GM12878 (cell line): Measurements from ENCODE around the gene HS6ST3. TPM values are rescaled to one million over a fixed set of nuclear protein-coding genes. Genes with fewer than 3 reads are reported as not detected.

ENCODE experiments used
- GATAD2B ChIP-seq: fragments of 450-650 bp; conservative IDR thresholded peaks from 2 replicates; pipeline ENCODE4 v1.6.1; 2017; ENCODE audit warnings: low read depth, mild to moderate bottlenecking, moderate library complexity
- HDGF ChIP-seq: fragments of 450-650 bp; IDR thresholded peaks from 2 replicates; pipeline ENCODE4 v1.6.1; 2016; ENCODE audit warnings: antibody characterized with exemption
- IKZF1 ChIP-seq: fragments of 450-650 bp; conservative IDR thresholded peaks from 2 replicates; pipeline ENCODE4 v1.6.1; 2017; ENCODE audit warnings: antibody characterized with exemption, mild to moderate bottlenecking
- NRF1 ChIP-seq: conservative IDR thresholded peaks from 2 replicates; pipeline ENCODE4 v1.6.1; 2011; ENCODE audit warnings: mild to moderate bottlenecking, low read depth, low read length, improper control_type of control experiment
- RELA ChIP-seq: fragments of 450-650 bp; IDR thresholded peaks from 2 replicates; pipeline ENCODE4 v1.8.0; 2014; ENCODE audit warnings: borderline replicate concordance; ENCODE audit not compliant: partially characterized antibody
- SIN3A ChIP-seq: IDR thresholded peaks from 2 replicates; pipeline ENCODE4 v1.6.1; 2012; ENCODE audit warnings: low read depth, low read length, improper control_type of control experiment
- ZBED1 ChIP-seq: IDR thresholded peaks from 2 replicates; pipeline ENCODE4 v1.6.1; 2016; ENCODE audit warnings: borderline replicate concordance
- ZBTB40 ChIP-seq: fragments of 450-650 bp; IDR thresholded peaks from 2 replicates; pipeline ENCODE4 v1.6.1; 2016; ENCODE audit warnings: mild to moderate bottlenecking, moderate library complexity, borderline replicate concordance
- ZNF687 ChIP-seq: fragments of 450-650 bp; IDR thresholded peaks from 2 replicates; pipeline ENCODE4 v1.6.1; 2017; ENCODE audit warnings: mild to moderate bottlenecking, moderate library complexity
- polyA plus RNA-seq, 11 experiments: library from polyadenylated mRNA; depleted of rRNA in 4 of 11; unstranded in 6 of 11; stranded (reverse) in 5 of 11; fragments of >200 nt; fragmentation: Nextera tagmentation in 4 of 11; fragmentation: Illumina TruSeq in 1 of 11; extraction: Ambion mirVana in 4 of 11; extraction: Trizol in 1 of 11; gene quantifications; 1 replicate in 1 of 11; 2 replicates in 10 of 11; pipeline versions ENCODE4 v1.2.1 to v1.2.3, GENCODE V29; 2011 to 2016; ENCODE audit warnings: inconsistent platforms in 2 of 11, missing spikeins in 2 of 11, low read depth in 1 of 11
- total RNA-seq, 4 experiments: library from RNA; depleted of rRNA in 3 of 4; stranded (reverse); fragments of >200 nt in 3 of 4; fragmentation: Illumina TruSeq in 1 of 4; extraction: Trizol in 1 of 4; gene quantifications; 2 replicates each; pipeline versions ENCODE4 v1.2.1 to v1.2.3, GENCODE V29; 2013 to 2021

Gene HS6ST3
- total and polyA plus RNA-seq, 10 of the 15 experiments (the other 5 are each of a cell fraction or from before 2014, with no cell fraction given): under 0.01 to 2.9 TPM; not detected in 8

GRCh38 chr13:96771486-96772367, 681.8 kb downstream of the HS6ST3 start (continued):
- TF ChIP-seq ZBTB40 (no peak), HDGF (no peak), ZBED1 (no peak), GATAD2B (no peak), RELA (no peak), ZNF687 (no peak), NRF1 (no peak), SIN3A (no peak), IKZF1 (0 out of 2 replicates have a peak, but pooled peaks have one; percentile 22)
- TF ChIP-seq, all 136 proteins: peak for 4
